Keratinocyte (primary cell): ENCODE measurements around the gene PARD3. TPM values are rescaled to one million over a fixed set of nuclear protein-coding genes. Genes with fewer than 3 reads are reported as not detected.

Experiments
- DNase-seq: peaks from one replicate; pipeline ENCODE4 v3.0.0-alpha.2; 2011; ENCODE audit warnings: low read depth, missing footprints, low spot score
- FAIRE-seq: peaks from 2 replicates; lab custom pipeline; 2011; peaks lifted over from hg19 to GRCh38; lab: Jason Lieb, UNC
- H2AFZ ChIP-seq: 2 replicates; pipeline ENCODE4 v1.6.0; 2012; ENCODE audit warnings: low read length, control low read depth, inconsistent platforms; ENCODE audit not compliant: control insufficient read depth
- H3K27ac ChIP-seq: 2 replicates; pipeline ENCODE4 v1.5.1; 2011; ENCODE audit warnings: low read length; ENCODE audit not compliant: control insufficient read depth, insufficient read depth
- H3K27me3 ChIP-seq: 3 replicates; pipeline ENCODE4 v1.6.0; 2011; ENCODE audit warnings: low read length; ENCODE audit not compliant: control insufficient read depth, insufficient read depth; ENCODE audit errors: extremely low read depth
- H3K36me3 ChIP-seq, 2 experiments: 2 replicates in 1 of 2; 3 replicates in 1 of 2; pipeline ENCODE4 v1.5.1; 2011; ENCODE audit warnings: low read length in 2 of 2, mild to moderate bottlenecking in 1 of 2; ENCODE audit not compliant: control insufficient read depth in 2 of 2, insufficient read depth in 2 of 2; ENCODE audit errors: extremely low read depth in 1 of 2
- H3K4me1 ChIP-seq: 3 replicates; pipeline ENCODE4 v1.5.1; 2011; ENCODE audit warnings: low read length; ENCODE audit not compliant: control insufficient read depth, insufficient read depth; ENCODE audit errors: extremely low read depth
- H3K4me2 ChIP-seq: 3 replicates; pipeline ENCODE4 v1.6.0; 2011; ENCODE audit warnings: low read depth, low read length; ENCODE audit not compliant: control insufficient read depth, insufficient read depth; ENCODE audit errors: extremely low read depth
- H3K4me3 ChIP-seq, 3 experiments: fragments of 200-600 bp in 1 of 3; sonication (generic) in 1 of 3; 2 replicates in 2 of 3; 3 replicates in 1 of 3; pipeline ENCODE4 v1.5.1; 2011 to 2016; ENCODE audit warnings: low read length in 3 of 3, mild to moderate bottlenecking in 3 of 3, control low read depth in 2 of 3, inconsistent platforms in 1 of 3, low read depth in 1 of 3, mixed read lengths in 1 of 3, mixed run types in 1 of 3, moderate library complexity in 1 of 3; ENCODE audit not compliant: control insufficient read depth in 2 of 3, insufficient read depth in 2 of 3; ENCODE audit errors: extremely low read depth in 1 of 3
- H3K79me2 ChIP-seq: 2 replicates; pipeline ENCODE4 v1.6.0; 2012; ENCODE audit warnings: low read length; ENCODE audit not compliant: control insufficient read depth, insufficient read depth
- H3K9ac ChIP-seq: 3 replicates; pipeline ENCODE4 v1.6.0; 2011; ENCODE audit warnings: low read length; ENCODE audit not compliant: control insufficient read depth, insufficient read depth; ENCODE audit errors: extremely low read depth
- H3K9me1 ChIP-seq: 3 replicates; pipeline ENCODE4 v1.6.0; 2011; ENCODE audit warnings: low read length; ENCODE audit not compliant: control insufficient read depth, insufficient read depth; ENCODE audit errors: extremely low read depth
- H3K9me3 ChIP-seq: 2 replicates; pipeline ENCODE4 v1.5.1; 2012; ENCODE audit warnings: low read depth, low read length; ENCODE audit not compliant: control insufficient read depth
- H4K20me1 ChIP-seq: 3 replicates; pipeline ENCODE4 v1.6.0; 2011; ENCODE audit warnings: low read length; ENCODE audit not compliant: control insufficient read depth, insufficient read depth; ENCODE audit errors: extremely low read depth
- CTCF ChIP-seq, 3 experiments: IDR thresholded peaks in 1 of 3; conservative IDR thresholded peaks in 1 of 3; optimal IDR thresholded peaks in 1 of 3; 2 replicates in 2 of 3; 3 replicates in 1 of 3; pipeline versions ENCODE3 to v1.5.1; 2011; ENCODE audit warnings: low read length in 3 of 3, mild to moderate bottlenecking in 3 of 3, moderate library complexity in 2 of 3, control low read depth in 1 of 3, inconsistent platforms in 1 of 3; ENCODE audit not compliant: insufficient read depth in 2 of 3; ENCODE audit errors: extremely low read depth in 1 of 3
- EZH2 ChIP-seq: IDR thresholded peaks from one replicate; pipeline ENCODE4 v1.6.1; 2012; ENCODE audit warnings: inconsistent platforms, mild to moderate bottlenecking, low read length, moderate library complexity
- dilution Hi-C: fragments of 300-500 bp; cut with MboI; formaldehyde crosslinking; loops from one replicate; pipeline ENCODE4 v1.7.0; 2020; ENCODE audit warnings: low sequenced_read_pairs; ENCODE audit not compliant: extremely low pct_ligation_motif_present
- polyA plus RNA-seq, 5 experiments: library from polyadenylated mRNA; depleted of rRNA in 3 of 5; stranded (reverse) in 3 of 5; stranded (forward) in 1 of 5; unstranded in 1 of 5; fragments of >200 nt; gene quantifications; 1 replicate in 1 of 5; 2 replicates in 3 of 5; 3 replicates in 1 of 5; pipeline versions ENCODE4 v1.2.1 to v1.2.3, GENCODE V29; 2011 to 2012; ENCODE audit warnings: missing spikeins in 2 of 5, low read depth in 1 of 5, low replicate concordance in 1 of 5

PARD3 gene
- polyA plus RNA-seq, 1 donor (not counting 4 experiments of a cell fraction or from before 2014, with no cell fraction given) = 46.4 TPM

GRCh38 chr10:34859170-34859569, 44.1 kb upstream of the PARD3 start:
- Histone ChIP-seq H3K4me1 (peaks cover 6% of the 10 kb centered on the region), H3K9me1 (no peaks in the 10 kb centered on the region), H3K9ac (no peak overlapping the region), H3K27ac (no peak overlapping the region), H3K27me3 (no peaks in the 10 kb centered on the region), H3K79me2 (no peaks in the 10 kb centered on the region), H3K36me3 (no peaks in the 10 kb centered on the region), H3K9me3 (no peaks in the 10 kb centered on the region), H3K4me2 (no peak overlapping the region), H4K20me1 (no peaks in the 10 kb centered on the region), H3K4me3 (no peak overlapping the region), H2AFZ (no peak overlapping the region)
- FAIRE-seq = no peak
- DNase-seq = no peak
- dilution Hi-C loops = no loop called here
- no peak for TF ChIP-seq CTCF (optimal IDR thresholded peaks at IDR 0.05 in 1 of 3, IDR thresholded peaks at IDR 0.05 in 1 of 3, conservative IDR thresholded peaks at IDR 0.05 in 1 of 3; ENCODE audit: extremely low read depth in 1 of 3, insufficient read depth in 2 of 3, low read length in 3 of 3)
- no peak for TF ChIP-seq EZH2

- FAIRE-seq (no peak), DNase-seq (no peak)
- H3K9me1 ChIP-seq = no peaks in the 10 kb centered on the region
- H3K9ac ChIP-seq = no peak overlapping the region
- no peak overlapping the region for H3K27ac ChIP-seq
- no peaks in the 10 kb centered on the region for H3K27me3 ChIP-seq
- no peak overlapping the region for H3K4me3 ChIP-seq
- TF ChIP-seq CTCF (optimal IDR thresholded peaks at IDR 0.05 in 1 of 3, IDR thresholded peaks at IDR 0.05 in 1 of 3, conservative IDR thresholded peaks at IDR 0.05 in 1 of 3; ENCODE audit: extremely low read depth in 1 of 3, insufficient read depth in 2 of 3, low read length in 3 of 3) = no peak
- TF ChIP-seq EZH2 = no peak
- no peaks in the 10 kb centered on the region for H4K20me1 ChIP-seq
- dilution Hi-C loops = no loop called here
- H3K4me2 ChIP-seq = no peak overlapping the region
- H2AFZ ChIP-seq = no peak overlapping the region
- no peaks in the 10 kb centered on the region for H3K36me3 ChIP-seq
- no peaks in the 10 kb centered on the region for H3K9me3 ChIP-seq
- H3K4me1 ChIP-seq = peaks cover 9% of the 10 kb centered on the region
- no peaks in the 10 kb centered on the region for H3K79me2 ChIP-seq
Observed at GRCh38 chr10:34858003-34858402, 42.9 kb upstream of the PARD3 start.
